ENCODE measurements around the gene BNIP2. TPM values are rescaled to one million over a fixed set of nuclear protein-coding genes. Genes with fewer than 3 reads are reported as not detected.

BNIP2 gene
- total and polyA plus RNA-seq, 2 of the 13 experiments (the other 11 are each of a cell fraction or from before 2014, with no cell fraction given): 17.4 to 57.6 TPM

- BruUV-seq (replicated peaks): no TSS peak
- Histone ChIP-seq H3K79me2 (ENCODE audit: insufficient read depth, low read length) (no peaks in the 10 kb centered on the region), H3K9ac (ENCODE audit: insufficient read depth, low read depth, low read length) (no peak overlapping the region), H4K20me1 (ENCODE audit: insufficient read depth, low read length) (no peaks in the 10 kb centered on the region), H3K4me2 (ENCODE audit: low read depth, low read length) (no peak overlapping the region), H3K27ac (ENCODE audit: extremely low read length, insufficient read depth, low read length) (no peak overlapping the region), H3K4me1 (ENCODE audit: insufficient read depth, low read length) (0 out of 2 replicates have a peak, but pooled peaks cover 8% of the 10 kb centered on the region), H3K4me3 (replicated peaks in 1 of 3; ENCODE audit: insufficient read depth in 1 of 3, low read depth in 2 of 3, low read length in 3 of 3) (no peak overlapping the region), H3K27me3 (ENCODE audit: control insufficient read depth in 1 of 2, insufficient read depth in 2 of 2, low read length in 2 of 2) (0 out of 5 replicates have a peak, but pooled peaks cover 0 to 7% of the 10 kb centered on the region in 2 experiments), H3K9me3 (ENCODE audit: low read length) (no peaks in the 10 kb centered on the region), H3K36me3 (replicated peaks in 1 of 2; ENCODE audit: control insufficient read depth in 1 of 2, insufficient read depth in 2 of 2, low read length in 2 of 2) (no peaks in the 10 kb centered on the region), H2AFZ (ENCODE audit: low read length) (no peak overlapping the region)
- ATAC-seq (no peak), DNase-seq (ENCODE audit: low spot score) (no peak), FAIRE-seq (no peak)
- intact Hi-C loops (cut with micrococcal nuclease; ENCODE audit: unreplicated experiment) (no loop called here), in situ Hi-C loops (cut with HindIII; ENCODE audit: extremely low pct_ligation_motif_present, low pct_unique_long_range_greater_than_20kb) (no loop called here)
- 2% methylated on average over 4 of the region's 4 CpGs for WGBS (ENCODE audit: low lambda C conversion rate)
- TF ChIP-seq ZNF816 (CRISPR knock-in tag; IDR thresholded peaks at IDR 0.05; ENCODE audit: borderline replicate concordance) (no peak), NFIB (CRISPR knock-in tag; IDR thresholded peaks at IDR 0.05; ENCODE audit: borderline replicate concordance) (no peak), BCL6 (CRISPR knock-in tag; IDR thresholded peaks at IDR 0.05) (no peak)
- POLR2A ChIA-PET: no interaction called here
- CTCF ChIA-PET (ENCODE audit: low intra/inter-chr PET ratio, low total read pairs): no interaction called here
These were observed 12.8 kb upstream of the BNIP2 start for GRCh38 chr15:59701880-59702279.

DNA sequence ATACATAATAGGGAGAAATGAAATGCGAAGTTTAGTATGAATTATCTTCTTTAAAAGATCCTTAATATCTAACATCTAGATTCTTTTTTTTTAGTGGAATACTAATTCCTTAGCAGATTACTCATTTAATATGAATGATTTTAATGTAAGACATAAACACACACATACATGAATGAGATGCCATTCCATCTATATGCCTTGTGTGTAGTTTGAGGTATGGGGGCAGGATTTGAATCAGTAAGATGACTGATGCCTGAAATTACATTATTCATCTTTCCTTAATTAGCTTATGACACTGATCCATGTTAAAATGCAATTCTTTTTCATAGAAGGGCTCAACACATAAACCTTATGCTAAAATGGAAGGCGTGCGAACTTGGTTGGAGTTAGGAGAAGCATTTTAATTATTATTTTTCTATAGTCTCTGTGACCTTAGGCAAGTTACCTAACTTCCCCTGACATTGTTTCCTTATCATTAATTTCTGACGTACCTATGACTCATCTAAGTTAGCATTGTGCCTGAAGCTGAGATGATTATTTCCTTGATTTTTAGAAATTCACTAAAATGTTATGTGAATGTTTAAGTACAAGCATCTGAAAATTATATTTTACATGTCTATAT, 10.8 kb upstream of the BNIP2 start:
- ATAC-seq (no peak), FAIRE-seq (no peak), DNase-seq (ENCODE audit: low spot score) (no peak)
- ChIA-PET CTCF (ENCODE audit: low intra/inter-chr PET ratio, low total read pairs) (no interaction called here), POLR2A (no interaction called here)
- WGBS (ENCODE audit: low lambda C conversion rate): 2% methylated on average over 4 of the region's 4 CpGs
- no TSS peak for BruUV-seq (replicated peaks)
- H3K4me2 ChIP-seq (ENCODE audit: low read depth, low read length): no peak overlapping the region
- intact Hi-C loops (cut with micrococcal nuclease; ENCODE audit: unreplicated experiment): no loop called here
- H4K20me1 ChIP-seq (ENCODE audit: insufficient read depth, low read length): no peaks in the 10 kb centered on the region
- no peak overlapping the region for H2AFZ ChIP-seq (ENCODE audit: low read length)
- 0 out of 2 replicates have a peak, but pooled peaks cover 8% of the 10 kb centered on the region for H3K4me1 ChIP-seq (ENCODE audit: insufficient read depth, low read length)
- H3K36me3 ChIP-seq (replicated peaks in 1 of 2; ENCODE audit: control insufficient read depth in 1 of 2, insufficient read depth in 2 of 2, low read length in 2 of 2): no peaks in the 10 kb centered on the region
- no peak overlapping the region for H3K27ac ChIP-seq (ENCODE audit: extremely low read length, insufficient read depth, low read length)
- H3K4me3 ChIP-seq (replicated peaks in 1 of 3; ENCODE audit: insufficient read depth in 1 of 3, low read depth in 2 of 3, low read length in 3 of 3): no peak overlapping the region
- in situ Hi-C loops (cut with HindIII; ENCODE audit: extremely low pct_ligation_motif_present, low pct_unique_long_range_greater_than_20kb): loop anchor here (25.0 kb wide), 1 partner anchor 762 kb away; no protein-coding TSS in a partner anchor
- no peaks in the 10 kb centered on the region for H3K79me2 ChIP-seq (ENCODE audit: insufficient read depth, low read length)
- H3K27me3 ChIP-seq (ENCODE audit: control insufficient read depth in 1 of 2, insufficient read depth in 2 of 2, low read length in 2 of 2): peaks cover 0 to 7% of the 10 kb centered on the region in 2 experiments; a peak in 1 of 5 replicates
- no peak overlapping the region for H3K9ac ChIP-seq (ENCODE audit: insufficient read depth, low read depth, low read length)
- H3K9me3 ChIP-seq (ENCODE audit: low read length): no peaks in the 10 kb centered on the region
- TF ChIP-seq KLF13 (CRISPR knock-in tag; IDR thresholded peaks at IDR 0.05): no peak
- no peak for TF ChIP-seq EED (CRISPR knock-in tag; IDR thresholded peaks at IDR 0.05)
- TF ChIP-seq ZNF589 (CRISPR knock-in tag; conservative IDR thresholded peaks at IDR 0.05): no peak
- no peak for TF ChIP-seq POLR2G (IDR thresholded peaks at IDR 0.05; ENCODE audit: low read depth, low read length)
- no peak for TF ChIP-seq HNF4A (CRISPR knock-in tag; IDR thresholded peaks at IDR 0.05)
- no peak for TF ChIP-seq ZSCAN9 (CRISPR knock-in tag; IDR thresholded peaks at IDR 0.05; ENCODE audit: borderline replicate concordance)
- no peak for TF ChIP-seq EHMT2 (IDR thresholded peaks at IDR 0.05; ENCODE audit: borderline replicate concordance, low read depth, low read length)
- no peak for TF ChIP-seq ZNF720 (CRISPR knock-in tag; IDR thresholded peaks at IDR 0.05)
- TF ChIP-seq CREBL2 (CRISPR knock-in tag; IDR thresholded peaks at IDR 0.05; ENCODE audit: borderline replicate concordance): no peak
- no peak for TF ChIP-seq ATF3 (CRISPR knock-in tag; IDR thresholded peaks at IDR 0.05)
- TF ChIP-seq GATA4 (IDR thresholded peaks at IDR 0.05; ENCODE audit: borderline replicate concordance, low read depth): no peak
- no peak for TF ChIP-seq DPF2 (CRISPR knock-in tag; IDR thresholded peaks at IDR 0.05; ENCODE audit: borderline replicate concordance, low read depth)
